ENCODE results near the gene TBATA. TPM values are rescaled to one million over a fixed set of nuclear protein-coding genes. Genes with fewer than 3 reads are reported as not detected.

TBATA gene
- total and polyA plus RNA-seq, 7 donors = not detected

- Histone ChIP-seq H3K36me3 (no peaks in the 10 kb centered on the region), H3K4me1 (no peaks in the 10 kb centered on the region), H3K27me3 (no peaks in the 10 kb centered on the region), H3K9me3 (no peaks in the 10 kb centered on the region), H3K27ac (no peak overlapping the region), H3K4me3 (no peak overlapping the region)
- intact Hi-C loops (cut with DNase I) = no loop called here
- no peak for DNase-seq
- no peak for TF ChIP-seq POLR2A (IDR thresholded peaks at IDR 0.05)
- TF ChIP-seq CTCF (IDR thresholded peaks at IDR 0.05) = no peak
- TF ChIP-seq EP300 (IDR thresholded peaks at IDR 0.05) = no peak
- no peak for TF ChIP-seq POLR2AphosphoS5 (IDR thresholded peaks at IDR 0.05)
- WGBS, 2 donors = 48 to 82% methylated on average over 5 of the region's 5 CpGs
These were observed 1.7 kb upstream of the TBATA start for GRCh38 chr10:70786799-70787415.

- Histone ChIP-seq H3K4me3 (no peak overlapping the region), H3K27me3 (no peaks in the 10 kb centered on the region), H3K36me3 (no peaks in the 10 kb centered on the region), H3K27ac (no peak overlapping the region), H3K4me1 (no peaks in the 10 kb centered on the region), H3K9me3 (no peaks in the 10 kb centered on the region)
- intact Hi-C loops (cut with DNase I) = no loop called here
- TF ChIP-seq EP300 (IDR thresholded peaks at IDR 0.05) = no peak
- TF ChIP-seq POLR2A (IDR thresholded peaks at IDR 0.05) = no peak
- TF ChIP-seq CTCF (IDR thresholded peaks at IDR 0.05) = no peak
- TF ChIP-seq POLR2AphosphoS5 (IDR thresholded peaks at IDR 0.05) = no peak
- 77 to 79% methylated on average over 2 of the region's 2 CpGs for WGBS, 2 donors
- DNase-seq = no peak
These were observed 706 bp downstream of the TBATA start for GRCh38 chr10:70784471-70784870.

GRCh38 chr10:70784016-70784415, 1.2 kb downstream of the TBATA start:
- WGBS, 2 donors = 27 to 65% methylated on average over 5 of the region's 5 CpGs
- H3K36me3 ChIP-seq = no peaks in the 10 kb centered on the region
- H3K4me1 ChIP-seq = no peaks in the 10 kb centered on the region
- TF ChIP-seq POLR2AphosphoS5 (IDR thresholded peaks at IDR 0.05) = no peak
- H3K27me3 ChIP-seq = no peaks in the 10 kb centered on the region
- no peak overlapping the region for H3K4me3 ChIP-seq
- no peaks in the 10 kb centered on the region for H3K9me3 ChIP-seq
- no peak for DNase-seq
- intact Hi-C loops (cut with DNase I) = no loop called here
- H3K27ac ChIP-seq = no peak overlapping the region

GRCh38 chr10:70782746-70783680, 2.2 kb downstream of the TBATA start:
- intact Hi-C loops (cut with DNase I) = no loop called here
- no peaks in the 10 kb centered on the region for H3K4me1 ChIP-seq
- DNase-seq = no peak
- no peaks in the 10 kb centered on the region for H3K36me3 ChIP-seq
- no peaks in the 10 kb centered on the region for H3K9me3 ChIP-seq
- no peak overlapping the region for H3K27ac ChIP-seq
- no peak overlapping the region for H3K4me3 ChIP-seq
- H3K27me3 ChIP-seq = no peaks in the 10 kb centered on the region
- 78 to 85% methylated on average over 11 of the region's 11 CpGs for WGBS, 2 donors
- TF ChIP-seq POLR2AphosphoS5 (IDR thresholded peaks at IDR 0.05) (no peak), EP300 (IDR thresholded peaks at IDR 0.05) (no peak), POLR2A (IDR thresholded peaks at IDR 0.05) (no peak), CTCF (IDR thresholded peaks at IDR 0.05) (no peak)

- DNase-seq = no peak
- Histone ChIP-seq H3K4me3 (no peak overlapping the region), H3K9me3 (no peaks in the 10 kb centered on the region), H3K36me3 (no peaks in the 10 kb centered on the region), H3K27me3 (no peaks in the 10 kb centered on the region), H3K4me1 (no peaks in the 10 kb centered on the region), H3K27ac (no peak overlapping the region)
- intact Hi-C loops (cut with DNase I) = no loop called here
- no peak for TF ChIP-seq POLR2A (IDR thresholded peaks at IDR 0.05)
- TF ChIP-seq CTCF (IDR thresholded peaks at IDR 0.05) = no peak
- no peak for TF ChIP-seq POLR2AphosphoS5 (IDR thresholded peaks at IDR 0.05)
- WGBS, 2 donors = 70 to 82% methylated on average over 4 of the region's 4 CpGs
These were observed 3.0 kb downstream of the TBATA start for GRCh38 chr10:70782086-70782745.
